Activated naive CD4-positive, alpha-beta T cell treated with anti-CD3 and anti-CD28 coated beads for 36 hours (primary cell): ENCODE data around the gene PPM1L. TPM values are rescaled to one million over a fixed set of nuclear protein-coding genes. Genes with fewer than 3 reads are reported as not detected.

ENCODE experiments used
- CTCF ChIA-PET: fragments of 350-600 bp; sonication (Branson Sonifier 250); formaldehyde crosslinking; loops from one replicate; lab custom pipeline; 2021; ENCODE audit warnings: antibody characterized with exemption; lab: Charles Lee
- DNase-seq: peaks from one replicate; pipeline ENCODE4 v3.0.0-alpha.2; 2020
- H3K27ac Mint-ChIP-seq: one replicate; pipeline ENCODE4 v1.8.0; 2021; ENCODE audit warnings: mild to moderate bottlenecking, mixed read lengths
- H3K27me3 Mint-ChIP-seq: one replicate; pipeline ENCODE4 v1.8.0; 2021; ENCODE audit warnings: low read depth, mixed read lengths
- H3K36me3 Mint-ChIP-seq: one replicate; pipeline ENCODE4 v1.8.0; 2021; ENCODE audit warnings: low read depth, mixed read lengths
- H3K4me1 Mint-ChIP-seq: one replicate; pipeline ENCODE4 v1.8.0; 2021; ENCODE audit warnings: low read depth, mixed read lengths
- H3K4me3 Mint-ChIP-seq: one replicate; pipeline ENCODE4 v1.8.0; 2021; ENCODE audit warnings: mild to moderate bottlenecking, moderate library complexity, mixed read lengths
- H3K9me3 Mint-ChIP-seq: one replicate; pipeline ENCODE4 v1.8.0; 2021; ENCODE audit warnings: mixed read lengths
- intact Hi-C: fragments of 100-400 bp; cut with micrococcal nuclease; formaldehyde crosslinking; loops from one replicate; pipeline ENCODE4 v1.15.1; 2023
- total RNA-seq, 2 experiments: library from RNA; stranded (reverse); gene quantifications; one replicate each; pipeline ENCODE4 v1.2.3, GENCODE V29; 2021

Gene PPM1L
- total RNA-seq, 2 experiments from 2014 or later, result 2.1 TPM

DNA sequence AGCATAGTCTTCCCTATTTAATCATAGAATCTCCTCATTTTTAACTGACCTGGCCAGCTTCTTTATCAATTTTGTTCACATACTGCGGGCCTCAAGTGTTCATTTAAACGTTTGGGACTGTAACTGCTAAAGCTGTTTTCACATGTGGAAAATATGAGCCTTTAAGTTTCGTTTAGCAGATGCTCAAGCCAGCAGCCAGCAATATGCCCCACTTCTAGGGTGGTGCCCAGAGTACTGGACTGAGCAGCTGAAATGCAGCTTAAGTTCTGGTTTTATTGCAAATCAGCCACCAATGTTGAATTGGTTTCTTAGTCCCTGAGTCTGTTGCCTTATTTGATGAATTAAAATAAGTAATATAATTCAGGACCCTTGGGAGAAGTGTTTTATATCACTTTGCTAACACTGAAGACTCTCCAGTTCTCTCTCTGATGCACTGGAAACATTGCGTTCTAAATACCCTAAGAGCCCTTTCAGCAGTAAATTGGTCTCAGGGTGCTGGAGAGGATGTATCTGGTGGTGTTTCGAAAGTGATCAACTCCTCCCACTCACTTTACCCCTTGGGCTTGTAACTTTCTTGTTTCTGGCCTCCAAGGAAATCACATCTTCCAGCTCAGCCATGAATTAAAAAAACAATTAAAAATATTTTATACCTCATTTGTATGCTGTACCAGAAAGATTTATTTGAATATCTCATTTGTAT is 287.5 kb downstream of the PPM1L start:
- Mint-ChIP-seq H3K36me3 (peaks cover 2% of the 10 kb centered on the region), H3K4me3 (no peak overlapping the region), H3K27ac (no peak overlapping the region), H3K9me3 (peaks cover 16% of the 10 kb centered on the region), H3K4me1 (no peaks in the 10 kb centered on the region), H3K27me3 (no peaks in the 10 kb centered on the region)
- intact Hi-C loops, result no loop called here
- no peak for DNase-seq
- CTCF ChIA-PET, result interaction anchor here (1.3 kb wide), 1 partner anchor 15 kb away, joined by 3 read pairs; no protein-coding TSS in a partner anchor

- no peak overlapping the region for H3K4me3 Mint-ChIP-seq
- CTCF ChIA-PET, result no interaction called here
- intact Hi-C loops, result no loop called here
- H3K9me3 Mint-ChIP-seq, result peaks cover 10% of the 10 kb centered on the region
- no peak overlapping the region for H3K27ac Mint-ChIP-seq
- H3K36me3 Mint-ChIP-seq, result peaks cover 2% of the 10 kb centered on the region
- no peak for DNase-seq
- no peaks in the 10 kb centered on the region for H3K27me3 Mint-ChIP-seq
- no peaks in the 10 kb centered on the region for H3K4me1 Mint-ChIP-seq
These were observed 293.7 kb downstream of the PPM1L start for GRCh38 chr3:161049683-161050248.

DNA sequence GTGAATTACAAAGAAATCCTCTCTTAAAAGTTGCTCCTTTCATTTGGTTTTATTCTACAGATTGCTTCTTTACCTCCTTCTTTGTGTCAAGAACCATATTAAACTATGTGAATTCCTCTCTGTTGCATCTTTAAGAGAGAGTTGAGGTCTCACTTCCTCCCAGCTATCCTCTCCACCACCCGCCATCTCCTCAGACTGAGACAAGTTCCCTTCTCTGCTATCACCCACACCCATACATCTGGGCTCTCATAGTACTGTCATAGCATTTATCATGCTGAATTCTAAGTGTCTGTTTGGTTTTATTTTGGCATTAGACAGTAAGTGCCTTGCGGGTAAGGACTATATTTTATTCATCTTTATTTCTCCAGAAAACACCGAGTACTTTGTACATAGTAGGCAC is 294.9 kb downstream of the PPM1L start:
- H3K9me3 Mint-ChIP-seq, result peaks cover 4% of the 10 kb centered on the region
- H3K27me3 Mint-ChIP-seq, result no peaks in the 10 kb centered on the region
- no peaks in the 10 kb centered on the region for H3K4me1 Mint-ChIP-seq
- no peak for DNase-seq
- H3K36me3 Mint-ChIP-seq, result no peaks in the 10 kb centered on the region
- no peak overlapping the region for H3K27ac Mint-ChIP-seq
- CTCF ChIA-PET, result no interaction called here
- H3K4me3 Mint-ChIP-seq, result no peak overlapping the region
- intact Hi-C loops, result no loop called here

GRCh38 chr3:161051856-161052255 is 295.8 kb downstream of the PPM1L start:
- Mint-ChIP-seq H3K27ac (no peak overlapping the region), H3K36me3 (no peaks in the 10 kb centered on the region), H3K27me3 (no peaks in the 10 kb centered on the region), H3K4me1 (no peaks in the 10 kb centered on the region), H3K9me3 (peaks cover 2% of the 10 kb centered on the region), H3K4me3 (no peak overlapping the region)
- CTCF ChIA-PET, result no interaction called here
- intact Hi-C loops, result no loop called here
- DNase-seq, result no peak

- no peak overlapping the region for H3K27ac Mint-ChIP-seq
- H3K27me3 Mint-ChIP-seq, result no peaks in the 10 kb centered on the region
- no peak overlapping the region for H3K4me3 Mint-ChIP-seq
- DNase-seq, result no peak
- H3K4me1 Mint-ChIP-seq, result no peaks in the 10 kb centered on the region
- H3K36me3 Mint-ChIP-seq, result no peaks in the 10 kb centered on the region
- CTCF ChIA-PET, result no interaction called here
- intact Hi-C loops, result no loop called here
- H3K9me3 Mint-ChIP-seq, result no peaks in the 10 kb centered on the region
These were observed 299.0 kb downstream of the PPM1L start for GRCh38 chr3:161054860-161055604.

DNA sequence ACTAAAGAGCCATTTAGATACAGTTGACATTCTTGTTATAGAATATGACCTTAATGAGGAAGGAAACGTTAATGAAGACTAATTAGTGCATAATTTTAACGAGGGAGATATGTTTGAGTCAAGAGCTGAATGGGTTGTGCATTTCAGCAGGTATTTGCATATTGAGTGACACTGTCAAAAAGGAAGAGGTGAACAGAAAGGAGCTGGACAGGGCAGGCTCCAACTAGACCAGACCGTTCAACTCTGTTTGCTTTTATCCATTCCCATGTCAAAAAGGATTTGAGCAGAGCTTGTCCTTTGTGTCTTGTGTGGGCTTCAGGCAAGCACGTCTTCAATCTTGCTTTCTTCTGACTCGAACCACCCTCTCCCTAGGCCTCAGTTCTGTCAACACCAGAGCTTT is 308.4 kb downstream of the PPM1L start:
- Mint-ChIP-seq H3K4me3 (no peak overlapping the region), H3K27ac (no peak overlapping the region), H3K36me3 (no peaks in the 10 kb centered on the region), H3K27me3 (no peaks in the 10 kb centered on the region), H3K4me1 (no peaks in the 10 kb centered on the region), H3K9me3 (no peaks in the 10 kb centered on the region)
- intact Hi-C loops, result no loop called here
- CTCF ChIA-PET, result no interaction called here
- no peak for DNase-seq

- no peak for DNase-seq
- intact Hi-C loops, result no loop called here
- Mint-ChIP-seq H3K27me3 (no peaks in the 10 kb centered on the region), H3K9me3 (no peaks in the 10 kb centered on the region), H3K4me3 (no peak overlapping the region), H3K36me3 (no peaks in the 10 kb centered on the region), H3K27ac (no peak overlapping the region), H3K4me1 (peaks cover 4% of the 10 kb centered on the region)
- CTCF ChIA-PET, result no interaction called here
These were observed 310.9 kb downstream of the PPM1L start for GRCh38 chr3:161066930-161067329.

DNA sequence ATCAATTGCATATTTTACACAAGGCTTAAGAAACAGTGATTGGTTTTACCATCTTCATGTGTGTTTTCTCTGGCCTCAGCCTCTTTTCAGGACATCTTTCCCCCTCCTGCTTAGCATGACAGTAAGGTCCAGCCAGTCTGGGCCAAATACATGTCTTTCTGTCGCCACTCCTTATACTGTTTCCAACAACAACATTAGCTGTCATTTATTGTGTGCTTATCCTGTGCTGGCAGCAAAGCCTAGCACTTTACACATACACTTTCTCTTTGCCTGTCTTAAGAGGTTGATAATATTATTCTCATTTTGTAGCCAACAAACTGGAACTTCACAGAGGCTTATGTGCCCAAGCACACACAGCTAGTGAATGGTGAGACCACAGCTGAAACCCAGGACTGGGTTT is 311.3 kb downstream of the PPM1L start:
- no peak overlapping the region for H3K27ac Mint-ChIP-seq
- DNase-seq, result no peak
- no peaks in the 10 kb centered on the region for H3K36me3 Mint-ChIP-seq
- no peak overlapping the region for H3K4me3 Mint-ChIP-seq
- intact Hi-C loops, result no loop called here
- H3K4me1 Mint-ChIP-seq, result peaks cover 4% of the 10 kb centered on the region
- CTCF ChIA-PET, result no interaction called here
- no peaks in the 10 kb centered on the region for H3K9me3 Mint-ChIP-seq
- no peaks in the 10 kb centered on the region for H3K27me3 Mint-ChIP-seq

- DNase-seq, result no peak
- H3K4me1 Mint-ChIP-seq, result peaks cover 4% of the 10 kb centered on the region
- H3K27me3 Mint-ChIP-seq, result no peaks in the 10 kb centered on the region
- no peaks in the 10 kb centered on the region for H3K9me3 Mint-ChIP-seq
- no peak overlapping the region for H3K4me3 Mint-ChIP-seq
- intact Hi-C loops, result no loop called here
- CTCF ChIA-PET, result interaction anchor here (0.5 to 1.6 kb wide), 3 partner anchors 28 to 287 kb away, joined by 3 to 4 read pairs (median 3); no protein-coding TSS in a partner anchor
- H3K27ac Mint-ChIP-seq, result no peak overlapping the region
- H3K36me3 Mint-ChIP-seq, result no peaks in the 10 kb centered on the region
These were observed 313.6 kb downstream of the PPM1L start for GRCh38 chr3:161069511-161070251.

DNA sequence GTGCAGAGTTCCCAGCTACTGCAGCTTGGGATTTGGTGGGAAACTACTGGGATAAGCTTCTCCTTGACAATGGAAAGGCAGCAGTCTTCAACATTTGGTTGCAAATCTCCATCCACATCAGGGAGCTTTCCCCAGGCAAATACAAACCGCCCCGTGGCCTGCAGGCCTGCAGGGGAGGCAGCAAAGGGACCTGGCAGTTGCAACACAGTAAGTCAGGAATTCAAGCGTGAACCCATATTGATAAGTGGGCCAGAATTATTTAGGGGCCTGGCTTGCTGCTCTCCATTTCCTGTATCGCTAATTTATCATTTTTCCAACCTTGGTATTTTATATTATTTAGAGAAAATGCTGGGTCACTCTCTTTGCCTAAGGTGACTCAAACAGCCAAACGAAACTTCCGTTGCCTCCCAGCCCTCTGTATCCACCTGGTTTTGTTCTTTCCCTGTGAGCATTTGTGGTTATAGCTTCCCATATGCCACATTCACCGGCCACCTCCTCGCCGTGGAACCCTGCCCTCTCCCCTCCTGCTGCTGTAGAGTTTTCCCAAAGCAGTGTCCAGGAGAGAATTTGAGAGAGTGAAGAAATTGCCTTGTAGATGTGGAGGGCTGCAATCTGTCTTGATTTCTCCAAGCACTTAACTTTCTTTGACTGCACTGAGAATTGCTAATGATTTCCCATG is 314.4 kb downstream of the PPM1L start:
- H3K36me3 Mint-ChIP-seq, result no peaks in the 10 kb centered on the region
- no peaks in the 10 kb centered on the region for H3K27me3 Mint-ChIP-seq
- no peak overlapping the region for H3K4me3 Mint-ChIP-seq
- DNase-seq, result no peak
- intact Hi-C loops, result no loop called here
- no peaks in the 10 kb centered on the region for H3K9me3 Mint-ChIP-seq
- no peak overlapping the region for H3K27ac Mint-ChIP-seq
- H3K4me1 Mint-ChIP-seq, result peaks cover 4% of the 10 kb centered on the region
- CTCF ChIA-PET, result interaction anchor here (1.6 kb wide), 1 partner anchor 28 kb away, joined by 4 read pairs; no protein-coding TSS in a partner anchor

- intact Hi-C loops, result no loop called here
- CTCF ChIA-PET, result interaction anchor here (0.7 kb wide), 1 partner anchor 352 kb away, joined by 3 read pairs; no protein-coding TSS in a partner anchor
These were observed 315.1 kb downstream of the PPM1L start for GRCh38 chr3:161070980-161071663.

More at GRCh38 chr3:161070980-161071663, 315.1 kb downstream of the PPM1L start:
- H3K9me3 Mint-ChIP-seq, result no peaks in the 10 kb centered on the region
- peaks cover 4% of the 10 kb centered on the region for H3K4me1 Mint-ChIP-seq
- no peak for DNase-seq
- no peaks in the 10 kb centered on the region for H3K36me3 Mint-ChIP-seq
- H3K4me3 Mint-ChIP-seq, result no peak overlapping the region
- no peak overlapping the region for H3K27ac Mint-ChIP-seq
- H3K27me3 Mint-ChIP-seq, result peaks cover 2% of the 10 kb centered on the region
